SK-N-SH treated with all-trans-retinoic acid at 6 μM for 48 hours (cell line): ENCODE data around the gene WASF3.

Experiments
- ATAC-seq: fragments of 200-7000 bp; cut with Tn5 transposase; 3 replicates; pipeline ENCODE4 v1.9.1; 2020; ENCODE audit warnings: mild to moderate bottlenecking, moderate library complexity
- BACH2 ChIP-seq: fragments of 250-450 bp; sonication (Bioruptor Pico); IDR thresholded peaks from 2 replicates; pipeline ENCODE4 v1.9.0; 2021; ENCODE audit warnings: mild to moderate bottlenecking, borderline replicate concordance
- CREB5 ChIP-seq: fragments of 250-450 bp; sonication (Bioruptor Pico); IDR thresholded peaks from 2 replicates; pipeline ENCODE4 v1.5.1; 2020; ENCODE audit warnings: low read depth, mild to moderate bottlenecking, moderate library complexity
- CSDC2 ChIP-seq: fragments of 250-450 bp; sonication (Bioruptor Pico); IDR thresholded peaks from 2 replicates; pipeline ENCODE4 v1.5.0; 2020; ENCODE audit warnings: mild to moderate bottlenecking, moderate library complexity
- CSRNP3 ChIP-seq: fragments of 250-450 bp; sonication (Bioruptor Pico); IDR thresholded peaks from 2 replicates; pipeline ENCODE4 v1.5.1; 2021; ENCODE audit warnings: mild to moderate bottlenecking, moderate library complexity
- ESRRG ChIP-seq: fragments of 250-450 bp; sonication (Bioruptor Pico); IDR thresholded peaks from 2 replicates; pipeline ENCODE4 v1.6.1; 2021; ENCODE audit warnings: mild to moderate bottlenecking
- PATZ1 ChIP-seq: fragments of 250-450 bp; sonication (Bioruptor Pico); IDR thresholded peaks from 2 replicates; pipeline ENCODE4 v1.8.0; 2020; ENCODE audit warnings: mild to moderate bottlenecking, moderate library complexity, borderline replicate concordance
- POU6F1 ChIP-seq: fragments of 250-450 bp; sonication (Bioruptor Pico); IDR thresholded peaks from 2 replicates; pipeline ENCODE4 v1.8.0; 2021; ENCODE audit warnings: low read depth, mild to moderate bottlenecking, moderate library complexity, borderline replicate concordance
- RARB ChIP-seq: fragments of 250-450 bp; sonication (Bioruptor Pico); IDR thresholded peaks from 2 replicates; pipeline ENCODE4 v1.8.0; 2021; ENCODE audit warnings: mild to moderate bottlenecking, moderate library complexity
- SNAI2 ChIP-seq: fragments of 250-450 bp; sonication (Bioruptor Pico); IDR thresholded peaks from 2 replicates; pipeline ENCODE4 v1.5.0; 2020; ENCODE audit warnings: mild to moderate bottlenecking, moderate library complexity
- TSHZ2 ChIP-seq: fragments of 250-450 bp; sonication (Bioruptor Pico); IDR thresholded peaks from 2 replicates; pipeline ENCODE4 v1.5.0; 2020; ENCODE audit warnings: mild to moderate bottlenecking, moderate library complexity
- ZC3H10 ChIP-seq: fragments of 250-450 bp; sonication (Bioruptor Pico); IDR thresholded peaks from 2 replicates; pipeline ENCODE4 v1.5.1; 2021; ENCODE audit warnings: mild to moderate bottlenecking, moderate library complexity
- ZFP3 ChIP-seq: fragments of 250-450 bp; sonication (Bioruptor Pico); IDR thresholded peaks from 2 replicates; pipeline ENCODE4 v1.5.0; 2020; ENCODE audit warnings: mild to moderate bottlenecking, moderate library complexity
- ZFP30 ChIP-seq: fragments of 450-650 bp; formaldehyde crosslinking; IDR thresholded peaks from 2 replicates; pipeline ENCODE4 v1.5.0; 2022; ENCODE audit warnings: mild to moderate bottlenecking, moderate library complexity
- ZNF565 ChIP-seq: fragments of 450-650 bp; formaldehyde crosslinking; conservative IDR thresholded peaks from 2 replicates; pipeline ENCODE4 v1.5.0; 2020; ENCODE audit warnings: low read depth, mild to moderate bottlenecking, moderate library complexity
- ZNF70 ChIP-seq: fragments of 450-650 bp; formaldehyde crosslinking; IDR thresholded peaks from 2 replicates; pipeline ENCODE4 v1.5.0; 2020; ENCODE audit warnings: mild to moderate bottlenecking, moderate library complexity
- ZNF8 ChIP-seq: fragments of 450-650 bp; formaldehyde crosslinking; IDR thresholded peaks from 2 replicates; pipeline ENCODE4 v1.5.0; 2020; ENCODE audit warnings: mild to moderate bottlenecking, moderate library complexity

WASF3 gene

GRCh38 chr13:26563713-26564112, 6.2 kb downstream of the WASF3 start:
- TF ChIP-seq ZNF8 (CRISPR knock-in tag) (no peak), ESRRG (no peak), SNAI2 (CRISPR knock-in tag) (no peak), CSDC2 (CRISPR knock-in tag) (no peak), PATZ1 (no peak), ZFP3 (CRISPR knock-in tag) (no peak), RARB (CRISPR knock-in tag) (no peak), TSHZ2 (CRISPR knock-in tag) (no peak), CREB5 (no peak), CSRNP3 (CRISPR knock-in tag) (no peak), POU6F1 (no peak), ZFP30 (CRISPR knock-in tag) (no peak), ZNF565 (CRISPR knock-in tag) (no peak), ZNF70 (CRISPR knock-in tag) (no peak), BACH2 (CRISPR knock-in tag) (no peak)
- ATAC-seq = no peak

GRCh38 chr13:26568132-26568815, 10.8 kb downstream of the WASF3 start:
- no peak for TF ChIP-seq ZNF565 (CRISPR knock-in tag)
- no peak for TF ChIP-seq ZC3H10 (CRISPR knock-in tag)
- TF ChIP-seq CSRNP3 (CRISPR knock-in tag) = no peak
- ATAC-seq = no peak

GRCh38 chr13:26571518-26571917, 14.0 kb downstream of the WASF3 start:
- no peak for ATAC-seq
- TF ChIP-seq CSRNP3 (CRISPR knock-in tag) = no peak
